Skeletal muscle tissue (tissue), 4 donors: ENCODE data around the gene DIAPH2. TPM values are rescaled to one million over a fixed set of nuclear protein-coding genes. Genes with fewer than 3 reads are reported as not detected.

Source experiments
- H3K27ac ChIP-seq: one replicate; pipeline ENCODE4 v1.7.0; 2013; ENCODE audit warnings: mild to moderate bottlenecking, low read depth, low read length, inconsistent platforms
- H3K27me3 ChIP-seq, 3 donors: one replicate each; pipeline ENCODE4 v1.7.0; 2013; ENCODE audit warnings: low read length in 3 of 3; ENCODE audit not compliant: control insufficient read depth in 3 of 3, insufficient read depth in 3 of 3
- H3K36me3 ChIP-seq, 3 donors: one replicate each; pipeline ENCODE4 v1.7.0; 2013; ENCODE audit warnings: low read length in 3 of 3; ENCODE audit not compliant: control insufficient read depth in 3 of 3, insufficient read depth in 3 of 3
- H3K4me1 ChIP-seq, 3 donors: one replicate each; pipeline ENCODE4 v1.7.0; 2013; ENCODE audit warnings: low read length in 3 of 3, mild to moderate bottlenecking in 3 of 3; ENCODE audit not compliant: control insufficient read depth in 3 of 3, insufficient read depth in 3 of 3
- H3K4me3 ChIP-seq, 3 donors: one replicate each; pipeline ENCODE4 v1.7.0; 2013; ENCODE audit warnings: low read length in 3 of 3
- H3K9ac ChIP-seq, 3 donors: one replicate each; pipeline ENCODE4 v1.7.0; 2013; ENCODE audit warnings: low read length in 3 of 3, mild to moderate bottlenecking in 3 of 3, moderate library complexity in 2 of 3, low read depth in 1 of 3
- H3K9me3 ChIP-seq, 3 donors: one replicate each; pipeline ENCODE4 v1.7.0; 2013; ENCODE audit warnings: low read length in 3 of 3; ENCODE audit not compliant: control insufficient read depth in 3 of 3
- total RNA-seq: library from RNA; depleted of rRNA; stranded (reverse); fragments of >200 nt; gene quantifications from one replicate; pipeline ENCODE4 v1.2.3, GENCODE V29; 2014
- donor health status: Osteomylitis.

The DIAPH2 gene
- total RNA-seq, 1 donor from 2014 or later = 12.0 TPM

DNA sequence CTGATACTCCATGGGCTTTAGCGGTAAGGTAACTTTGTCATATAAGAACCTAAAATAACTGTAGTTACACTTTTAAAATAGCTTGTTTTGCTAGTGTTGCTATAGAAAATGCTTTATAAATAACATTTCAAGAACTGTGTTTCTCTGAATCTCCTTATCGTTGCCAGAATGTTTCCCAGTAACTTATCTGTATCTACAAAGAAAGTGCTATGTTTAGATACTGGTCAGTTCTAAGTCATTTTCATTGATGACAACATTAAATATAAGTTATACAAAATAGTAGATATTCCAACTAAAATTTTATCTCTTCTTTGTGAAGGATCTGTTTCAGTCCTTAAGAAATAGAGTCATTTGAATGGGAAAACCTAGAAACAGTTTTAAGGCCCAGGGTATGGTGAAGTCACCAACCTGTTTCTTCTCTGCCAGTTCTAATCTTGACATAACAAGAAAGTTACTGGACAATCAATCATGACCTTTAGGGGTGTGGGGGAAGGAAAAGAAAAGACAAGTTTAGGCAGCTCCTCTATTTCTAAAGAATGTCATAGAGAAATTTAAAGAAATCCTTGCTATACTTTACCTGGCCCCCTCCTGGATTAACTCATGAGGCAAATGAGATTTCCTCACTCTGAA lies 625.0 kb downstream of the DIAPH2 start:
- H3K36me3 ChIP-seq = no peaks in the 10 kb centered on the region
- no peaks in the 10 kb centered on the region for H3K27me3 ChIP-seq
- H3K9me3 ChIP-seq = no peaks in the 10 kb centered on the region
- no peak overlapping the region for H3K27ac ChIP-seq
- H3K4me3 ChIP-seq = no peak overlapping the region
- H3K9ac ChIP-seq = no peak overlapping the region
- no peaks in the 10 kb centered on the region for H3K4me1 ChIP-seq

- H3K9ac ChIP-seq = no peak overlapping the region
- no peaks in the 10 kb centered on the region for H3K36me3 ChIP-seq
- no peaks in the 10 kb centered on the region for H3K9me3 ChIP-seq
- H3K4me3 ChIP-seq = no peak overlapping the region
- H3K27ac ChIP-seq = no peak overlapping the region
- no peaks in the 10 kb centered on the region for H3K4me1 ChIP-seq
- H3K27me3 ChIP-seq = no peaks in the 10 kb centered on the region
These were observed 625.7 kb downstream of the DIAPH2 start for GRCh38 chrX:97310373-97310772.

DNA sequence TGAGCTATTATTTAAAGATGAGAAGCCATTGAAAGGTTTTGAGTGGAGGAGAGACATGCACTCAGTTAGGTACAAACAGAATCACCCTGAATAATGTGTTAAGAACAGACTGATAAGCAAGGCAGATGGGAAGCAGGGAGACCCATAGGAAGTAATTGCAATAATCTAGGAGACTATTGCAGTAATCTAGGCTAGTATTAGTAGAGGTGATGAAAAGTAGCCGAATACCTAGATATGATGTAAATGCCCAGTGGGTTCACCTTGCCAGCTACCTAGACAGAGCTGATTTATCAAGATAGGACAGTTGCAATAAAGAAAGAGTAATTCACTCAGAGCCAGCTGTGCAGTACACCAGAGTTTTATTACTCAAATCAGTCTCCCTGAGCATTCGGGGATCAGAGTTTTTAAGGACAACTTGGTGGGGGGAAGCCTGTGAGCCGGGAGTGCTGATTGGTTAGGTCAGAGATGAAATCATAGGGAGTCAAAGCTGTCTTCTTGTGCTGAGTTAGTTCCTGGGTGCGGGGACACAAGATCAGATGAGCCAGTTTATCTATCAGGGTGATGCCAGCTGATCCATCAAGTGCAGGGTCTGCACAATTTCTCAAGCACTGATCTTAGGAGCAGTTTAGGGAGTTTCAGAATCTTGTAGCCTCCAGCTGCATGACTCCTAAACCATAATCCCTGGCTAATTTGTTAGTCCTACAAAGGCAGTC lies 626.6 kb downstream of the DIAPH2 start:
- Histone ChIP-seq H3K9ac (no peak overlapping the region), H3K36me3 (no peaks in the 10 kb centered on the region), H3K27me3 (no peaks in the 10 kb centered on the region), H3K4me3 (no peak overlapping the region), H3K27ac (no peak overlapping the region), H3K9me3 (no peaks in the 10 kb centered on the region), H3K4me1 (no peaks in the 10 kb centered on the region)

DNA sequence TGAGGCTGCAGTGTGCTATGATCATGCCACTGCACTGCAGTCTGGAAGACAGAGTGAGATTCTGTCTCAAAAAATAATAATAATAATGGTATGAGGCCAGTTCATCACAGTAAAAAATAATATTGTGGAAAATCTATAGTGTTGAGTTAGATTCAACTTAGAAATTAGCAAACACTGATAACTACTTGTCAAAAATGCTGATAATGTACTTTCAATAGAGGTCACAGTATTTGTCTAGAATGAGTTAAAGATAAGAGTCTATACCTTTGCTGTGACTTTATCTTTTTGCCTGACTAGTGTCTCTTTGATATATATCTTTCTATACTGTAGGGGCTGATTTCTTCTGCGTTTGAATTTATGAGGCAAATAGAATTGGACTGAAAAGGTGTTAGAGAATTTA lies 629.7 kb downstream of the DIAPH2 start:
- no peak overlapping the region for H3K9ac ChIP-seq
- no peaks in the 10 kb centered on the region for H3K4me1 ChIP-seq
- H3K9me3 ChIP-seq = no peaks in the 10 kb centered on the region
- no peak overlapping the region for H3K4me3 ChIP-seq
- H3K27ac ChIP-seq = no peak overlapping the region
- no peaks in the 10 kb centered on the region for H3K27me3 ChIP-seq
- H3K36me3 ChIP-seq = no peaks in the 10 kb centered on the region

- Histone ChIP-seq H3K27ac (no peak overlapping the region), H3K27me3 (no peaks in the 10 kb centered on the region), H3K36me3 (no peaks in the 10 kb centered on the region), H3K4me3 (no peak overlapping the region), H3K4me1 (no peaks in the 10 kb centered on the region), H3K9me3 (no peaks in the 10 kb centered on the region), H3K9ac (no peak overlapping the region)
These were observed 631.3 kb downstream of the DIAPH2 start for GRCh38 chrX:97315939-97316338.

GRCh38 chrX:97320305-97320704 lies 635.7 kb downstream of the DIAPH2 start:
- Histone ChIP-seq H3K36me3 (no peaks in the 10 kb centered on the region), H3K9ac (no peak overlapping the region), H3K27me3 (no peaks in the 10 kb centered on the region), H3K9me3 (no peaks in the 10 kb centered on the region), H3K4me3 (no peak overlapping the region), H3K27ac (no peak overlapping the region), H3K4me1 (no peaks in the 10 kb centered on the region)

- Histone ChIP-seq H3K9me3 (no peaks in the 10 kb centered on the region), H3K27me3 (no peaks in the 10 kb centered on the region), H3K4me1 (no peaks in the 10 kb centered on the region), H3K9ac (no peak overlapping the region), H3K36me3 (no peaks in the 10 kb centered on the region), H3K4me3 (no peak overlapping the region), H3K27ac (no peak overlapping the region)
These were observed 637.8 kb downstream of the DIAPH2 start for GRCh38 chrX:97322401-97322800.

- no peaks in the 10 kb centered on the region for H3K9me3 ChIP-seq
- no peaks in the 10 kb centered on the region for H3K4me1 ChIP-seq
- H3K27me3 ChIP-seq = no peaks in the 10 kb centered on the region
- H3K4me3 ChIP-seq = no peak overlapping the region
- no peaks in the 10 kb centered on the region for H3K36me3 ChIP-seq
- no peak overlapping the region for H3K27ac ChIP-seq
- no peak overlapping the region for H3K9ac ChIP-seq
These were observed 641.8 kb downstream of the DIAPH2 start for GRCh38 chrX:97326456-97326855.

DNA sequence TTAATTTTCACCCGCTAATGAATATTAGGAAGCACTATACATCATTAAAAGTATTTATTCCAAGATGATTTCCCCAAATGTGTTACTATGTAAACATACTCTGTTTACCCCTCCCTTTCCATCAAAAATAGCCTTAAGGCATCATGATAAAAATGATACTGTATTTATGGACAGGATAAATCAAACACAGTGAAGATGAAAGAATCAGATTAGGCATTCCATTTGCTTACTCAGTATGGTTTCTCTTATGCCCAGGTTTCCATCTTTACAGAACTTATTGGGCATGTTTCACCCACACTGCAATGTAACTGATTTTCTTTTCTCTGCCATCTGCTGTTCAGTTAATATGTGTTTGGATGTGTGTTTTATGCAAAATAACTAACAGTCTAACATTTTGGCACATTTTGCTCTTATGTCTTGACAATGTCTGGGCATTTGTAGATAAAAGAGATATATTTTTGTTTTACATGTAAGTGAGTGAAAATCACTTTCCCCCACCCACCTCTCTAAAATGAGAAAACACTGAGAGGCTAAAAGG lies 644.3 kb downstream of the DIAPH2 start:
- Histone ChIP-seq H3K4me3 (no peak overlapping the region), H3K36me3 (no peaks in the 10 kb centered on the region), H3K4me1 (no peaks in the 10 kb centered on the region), H3K9ac (no peak overlapping the region), H3K27ac (no peak overlapping the region), H3K27me3 (no peaks in the 10 kb centered on the region), H3K9me3 (no peaks in the 10 kb centered on the region)

- Histone ChIP-seq H3K27ac (no peak overlapping the region), H3K9ac (no peak overlapping the region), H3K9me3 (no peaks in the 10 kb centered on the region), H3K36me3 (no peaks in the 10 kb centered on the region), H3K4me3 (no peak overlapping the region), H3K4me1 (no peaks in the 10 kb centered on the region), H3K27me3 (no peaks in the 10 kb centered on the region)
These were observed 645.5 kb downstream of the DIAPH2 start for GRCh38 chrX:97330151-97330550.
